Gastrocnemius medialis (tissue), 4 donors: ENCODE data around the gene JMJD7.

Source experiments
- CTCF ChIP-seq, 5 experiments: fragments of 450-650 bp in 3 of 5; fragments of 200-600 bp in 2 of 5; sonication (generic) in 2 of 5; IDR thresholded peaks in 4 of 5; conservative IDR thresholded peaks in 1 of 5; 1 replicate in 4 of 5; 2 replicates in 1 of 5; pipeline ENCODE4 v1.5.1; 2016 to 2019; ENCODE audit warnings: antibody characterized with exemption in 5 of 5, mild to moderate bottlenecking in 3 of 5, moderate library complexity in 3 of 5
- POLR2A ChIP-seq, 2 donors: fragments of 450-650 bp; IDR thresholded peaks; one replicate each; pipeline ENCODE4 v1.6.1; 2017; ENCODE audit warnings: antibody characterized with exemption in 2 of 2, mild to moderate bottlenecking in 2 of 2, moderate library complexity in 2 of 2

DNA sequence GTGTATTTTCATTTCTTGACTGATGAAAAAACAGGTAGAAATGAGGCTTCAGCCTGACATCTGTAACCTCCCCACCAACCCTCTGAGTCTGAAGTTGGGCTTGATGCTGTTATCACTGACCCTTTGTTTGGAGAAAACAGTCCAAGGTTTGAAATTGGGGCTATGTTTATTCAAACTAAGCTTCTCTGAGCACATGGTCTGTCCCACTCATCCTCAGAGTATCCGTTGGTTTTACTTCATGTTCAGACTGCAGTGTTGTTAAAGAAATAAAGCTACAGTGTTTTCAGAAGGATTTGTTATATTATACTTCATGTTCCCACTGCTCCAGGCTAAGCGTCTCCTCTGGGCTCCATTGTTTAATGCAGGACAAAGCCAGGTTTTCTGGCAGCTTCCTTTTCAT is 47.6 kb upstream of the JMJD7 start:
- no peak for TF ChIP-seq CTCF (IDR thresholded peaks at IDR 0.05 in 4 of 5, conservative IDR thresholded peaks at IDR 0.05 in 1 of 5)
- no peak for TF ChIP-seq POLR2A (IDR thresholded peaks at IDR 0.05)
